Endothelial cell of umbilical vein (primary cell): ENCODE results near the gene SLC39A8. TPM values are rescaled to one million over a fixed set of nuclear protein-coding genes. Genes with fewer than 3 reads are reported as not detected.

Source experiments
- BruUV-seq: library from RNA; stranded (reverse); fragments of 400-500 nt; replicated peaks from 2 replicates; lab custom pipeline; 2021; lab: Mats Ljungman, UMichigan
- CTCF ChIA-PET: fragments of 300-600, 350-600 bp; sonication (Branson Sonifier 250); formaldehyde crosslinking; loops from one replicate; lab custom pipeline; 2021; ENCODE audit warnings: antibody characterized with exemption, inconsistent platforms; lab: Charles Lee
- POLR2A ChIA-PET: fragments of 300-600, 350-600 bp; sonication (Branson Sonifier 250); formaldehyde crosslinking; loops from one replicate; lab custom pipeline; 2021; ENCODE audit warnings: antibody characterized with exemption, inconsistent platforms; lab: Charles Lee
- DNase-seq: peaks from one replicate; pipeline ENCODE4 v3.0.0-alpha.2; 2011; ENCODE audit warnings: low read depth, low spot score
- FAIRE-seq: peaks from 2 replicates; lab custom pipeline; 2011; peaks lifted over from hg19 to GRCh38; lab: Jason Lieb, UNC
- H2AFZ ChIP-seq: 2 replicates; pipeline ENCODE4 v1.6.0; 2012; ENCODE audit warnings: low read depth, low read length, control low read depth, inconsistent platforms
- H3K27ac ChIP-seq: 2 replicates; pipeline ENCODE4 v1.5.1; 2011; ENCODE audit warnings: low read depth, mild to moderate bottlenecking, control low read depth, low read length, moderate library complexity; ENCODE audit not compliant: insufficient read depth
- H3K27me3 ChIP-seq, 2 experiments: 2 replicates each; pipeline versions ENCODE4 v1.6.0 to v1.6.1; 2011; ENCODE audit warnings: low read length in 2 of 2, mixed read lengths in 1 of 2; ENCODE audit not compliant: control insufficient read depth in 2 of 2, insufficient read depth in 2 of 2
- H3K36me3 ChIP-seq, 2 experiments: 2 replicates in 1 of 2; 3 replicates in 1 of 2; pipeline ENCODE4 v1.5.1; 2011; ENCODE audit warnings: low read length in 2 of 2, mild to moderate bottlenecking in 1 of 2, moderate library complexity in 1 of 2; ENCODE audit not compliant: control insufficient read depth in 2 of 2, insufficient read depth in 2 of 2; ENCODE audit errors: extremely low read depth in 1 of 2
- H3K4me1 ChIP-seq: 3 replicates; pipeline ENCODE4 v1.5.1; 2011; ENCODE audit warnings: mild to moderate bottlenecking, low read length; ENCODE audit not compliant: control insufficient read depth, insufficient read depth; ENCODE audit errors: extremely low read depth
- H3K4me2 ChIP-seq: 2 replicates; pipeline ENCODE4 v1.6.1; 2011; ENCODE audit warnings: low read length, control low read depth, mixed read lengths; ENCODE audit not compliant: insufficient read depth
- H3K4me3 ChIP-seq, 3 experiments: fragments of 200-600 bp in 1 of 3; sonication (generic), shearing (Covaris generic) in 1 of 3; replicated peaks in 1 of 3; 2 replicates each; pipeline ENCODE4 v1.5.1; 2011 to 2016; ENCODE audit warnings: control low read depth in 3 of 3, low read length in 3 of 3, mild to moderate bottlenecking in 2 of 3, inconsistent platforms in 1 of 3, low read depth in 1 of 3, moderate library complexity in 1 of 3; ENCODE audit not compliant: insufficient read depth in 1 of 3
- H3K79me2 ChIP-seq: 2 replicates; pipeline ENCODE4 v1.6.0; 2012; ENCODE audit warnings: low read length, inconsistent platforms; ENCODE audit not compliant: control insufficient read depth, insufficient read depth
- H3K9ac ChIP-seq: replicated peaks from 2 replicates; pipeline ENCODE3; 2011; ENCODE audit warnings: low read length, control low read depth; ENCODE audit not compliant: insufficient read depth; ENCODE audit errors: extremely low read depth
- H3K9me1 ChIP-seq: replicated peaks from 3 replicates; pipeline ENCODE4 v1.6.0; 2011; ENCODE audit warnings: mild to moderate bottlenecking, low read length; ENCODE audit not compliant: control insufficient read depth, insufficient read depth; ENCODE audit errors: extremely low read depth
- H3K9me3 ChIP-seq: replicated peaks from 2 replicates; pipeline ENCODE4 v1.5.1; 2012; ENCODE audit warnings: low read length, inconsistent platforms; ENCODE audit not compliant: control insufficient read depth, insufficient read depth
- H4K20me1 ChIP-seq: replicated peaks from 2 replicates; pipeline ENCODE3; 2011; ENCODE audit warnings: mild to moderate bottlenecking, low read length; ENCODE audit not compliant: control insufficient read depth, insufficient read depth; ENCODE audit errors: extremely low read depth
- CTCF ChIP-seq, 2 donors: IDR thresholded peaks; 1 replicate in 1 of 2; 2 replicates in 1 of 2; pipeline ENCODE4 v1.5.1; 2011; ENCODE audit warnings: low read length in 2 of 2, mild to moderate bottlenecking in 2 of 2, moderate library complexity in 2 of 2, control low read depth in 1 of 2, inconsistent platforms in 1 of 2, low read depth in 1 of 2; ENCODE audit not compliant: insufficient read depth in 1 of 2; ENCODE audit errors: extremely low read depth in 1 of 2
- EZH2 ChIP-seq: IDR thresholded peaks from 2 replicates; pipeline ENCODE4 v1.6.1; 2012; ENCODE audit warnings: borderline replicate concordance, low read depth, mild to moderate bottlenecking, moderate library complexity, low read length, inconsistent platforms; ENCODE audit not compliant: severe bottlenecking
- FOS ChIP-seq: IDR thresholded peaks from 2 replicates; pipeline ENCODE4 v1.6.1; 2011; ENCODE audit warnings: mild to moderate bottlenecking, low read length, moderate library complexity, borderline replicate concordance; ENCODE audit not compliant: insufficient read depth
- GATA2 ChIP-seq: IDR thresholded peaks from 2 replicates; pipeline ENCODE4 v1.7.0; 2011; ENCODE audit warnings: low read depth, mild to moderate bottlenecking, moderate library complexity, mixed read lengths, low read length; ENCODE audit not compliant: insufficient read length, insufficient read depth
- JUN ChIP-seq: IDR thresholded peaks from 2 replicates; pipeline ENCODE4 v1.6.1; 2011; ENCODE audit warnings: borderline replicate concordance, low read depth; ENCODE audit not compliant: insufficient read length, insufficient read depth
- MAX ChIP-seq: IDR thresholded peaks from 2 replicates; pipeline ENCODE4 v1.6.1; 2011; ENCODE audit not compliant: insufficient read depth, insufficient read length
- MYC ChIP-seq: IDR thresholded peaks from one replicate; pipeline ENCODE4 v1.6.1; 2011; ENCODE audit warnings: mild to moderate bottlenecking, low read depth, low read length
- POLR2A ChIP-seq: IDR thresholded peaks from 2 replicates; pipeline ENCODE4 v1.6.1; 2012; ENCODE audit warnings: low read depth, mild to moderate bottlenecking, control low read depth, low read length
- POLR2AphosphoS5 ChIP-seq: IDR thresholded peaks from 2 replicates; pipeline ENCODE4 v1.6.1; 2012; ENCODE audit warnings: low read depth, mild to moderate bottlenecking, control low read depth, low read length, moderate library complexity; ENCODE audit not compliant: insufficient read depth
- dilution Hi-C: fragments of 300-500 bp; cut with MboI; formaldehyde crosslinking; loops from one replicate; pipeline ENCODE4 v1.15.0; 2019; ENCODE audit warnings: low sequenced_read_pairs; ENCODE audit not compliant: extremely low pct_ligation_motif_present
- intact Hi-C: fragments of 100-400 bp; cut with micrococcal nuclease; formaldehyde crosslinking; loops from one replicate; pipeline ENCODE4 v1.10.0; 2022
- polyA plus RNA-seq, 4 experiments: library from polyadenylated mRNA; depleted of rRNA in 3 of 4; stranded (reverse) in 3 of 4; unstranded in 1 of 4; fragments of >200 nt; gene quantifications; 2 replicates each; pipeline versions ENCODE4 v1.2.1 to v1.2.3, GENCODE V29; 2011 to 2012; ENCODE audit warnings: missing spikeins in 1 of 4
- total RNA-seq: library from RNA; stranded (reverse); gene quantifications from 2 replicates; pipeline ENCODE4 v1.2.3, GENCODE V29; 2021

The SLC39A8 gene
- total and polyA plus RNA-seq, 2 donors (not counting 3 experiments of a cell fraction or from before 2014, with no cell fraction given) = 1.7 to 6.7 TPM

- H3K4me2 ChIP-seq = no peak overlapping the region
- no peaks in the 10 kb centered on the region for H3K27me3 ChIP-seq
- H3K4me1 ChIP-seq = no peaks in the 10 kb centered on the region
- H3K9ac ChIP-seq = no peak overlapping the region
- no peak for TF ChIP-seq JUN
- TF ChIP-seq MYC = no peak
- no peak for TF ChIP-seq MAX
- TF ChIP-seq CTCF (IDR thresholded peaks at IDR 0.05; ENCODE audit: extremely low read depth in 1 of 2, insufficient read depth in 1 of 2, low read depth in 1 of 2, low read length in 2 of 2) = no peak
- no peak for TF ChIP-seq POLR2A
- no peak for TF ChIP-seq EZH2
- no peak for TF ChIP-seq GATA2
- no peak for TF ChIP-seq POLR2AphosphoS5
- TF ChIP-seq FOS = no peak
- FAIRE-seq = no peak
- H2AFZ ChIP-seq = no peak overlapping the region
- H3K9me1 ChIP-seq = no peaks in the 10 kb centered on the region
- dilution Hi-C loops (no loop called here), intact Hi-C loops (no loop called here)
- no TSS peak for BruUV-seq
- no peaks in the 10 kb centered on the region for H4K20me1 ChIP-seq
- H3K4me3 ChIP-seq = no peak overlapping the region
- ChIA-PET CTCF (interaction anchor here (0.9 to 1.4 kb wide), 3 partner anchors 9 to 1387 kb away, joined by 3 to 6 read pairs (median 5); no protein-coding TSS in a partner anchor), POLR2A (no interaction called here)
- H3K79me2 ChIP-seq = no peaks in the 10 kb centered on the region
- no peaks in the 10 kb centered on the region for H3K9me3 ChIP-seq
- DNase-seq = no peak
- H3K27ac ChIP-seq = no peak overlapping the region
- no peaks in the 10 kb centered on the region for H3K36me3 ChIP-seq
Measured at GRCh38 chr4:102295153-102295862, 50.0 kb downstream of the SLC39A8 start.
